BE2C (cell line): ENCODE measurements around the gene TPM1.
A peak's percentile ranks its signal among the peaks of the same experiment; 100 is the strongest.

Source experiments
- DNase-seq: peaks from one replicate; pipeline ENCODE4 v3.0.0-alpha.2; 2020
- H3K27me3 ChIP-seq: fragments of 250-450 bp; sonication (Bioruptor Pico); 2 replicates; pipeline ENCODE4 v1.5.1; 2020; ENCODE audit warnings: mild to moderate bottlenecking
- H3K36me3 ChIP-seq: fragments of 250-450 bp; sonication (Bioruptor Pico); 2 replicates; pipeline ENCODE4 v1.5.1; 2020; ENCODE audit warnings: mild to moderate bottlenecking
- H3K4me1 ChIP-seq: fragments of 250-450 bp; sonication (Bioruptor Pico); 2 replicates; pipeline ENCODE4 v1.5.1; 2020
- H3K4me3 ChIP-seq: 2 replicates; pipeline ENCODE4 v1.5.1; 2011; ENCODE audit warnings: low read depth, low read length
- H3K9me3 ChIP-seq: fragments of 250-450 bp; sonication (Bioruptor Pico); 2 replicates; pipeline ENCODE4 v1.5.1; 2020
- CTCF ChIP-seq: IDR thresholded peaks from 2 replicates; pipeline ENCODE4 v1.5.1; 2012; ENCODE audit warnings: mild to moderate bottlenecking, low read depth, low read length

Gene TPM1

GRCh38 chr15:63048115-63048775, 5.7 kb downstream of the TPM1 start:
- Histone ChIP-seq H3K4me1 (peaks cover 40% of the 10 kb centered on the region), H3K36me3 (peaks cover 10% of the 10 kb centered on the region; the same call in 1 of the 2 replicates), H3K9me3 (no peaks in the 10 kb centered on the region), H3K4me3 (peak overlapping the region; percentile 91), H3K27me3 (no peaks in the 10 kb centered on the region)
- DNase-seq: peak; percentile 99
- peak; percentile 93 for TF ChIP-seq CTCF

GRCh38 chr15:63048776-63049665, 6.5 kb downstream of the TPM1 start:
- DNase-seq: peak; percentile 67
- peaks cover 44% of the 10 kb centered on the region for H3K4me1 ChIP-seq
- TF ChIP-seq CTCF: no peak

GRCh38 chr15:63049783-63050371, 7.3 kb downstream of the TPM1 start:
- Histone ChIP-seq H3K4me1 (peaks cover 52% of the 10 kb centered on the region), H3K27me3 (no peaks in the 10 kb centered on the region), H3K4me3 (peak overlapping the region; percentile 91), H3K9me3 (no peaks in the 10 kb centered on the region), H3K36me3 (peaks cover 3% of the 10 kb centered on the region; the same call in 1 of the 2 replicates)
- TF ChIP-seq CTCF: no peak
- DNase-seq: no peak

More at GRCh38 chr15:63048776-63049665, 6.5 kb downstream of the TPM1 start:
- Histone ChIP-seq H3K36me3 (peaks cover 6% of the 10 kb centered on the region; the same call in 1 of the 2 replicates), H3K9me3 (no peaks in the 10 kb centered on the region), H3K4me3 (peak overlapping the region; percentile 91), H3K27me3 (no peaks in the 10 kb centered on the region)

GRCh38 chr15:63050731-63051155, 8.2 kb downstream of the TPM1 start:
- no peak for TF ChIP-seq CTCF
- no peaks in the 10 kb centered on the region for H3K27me3 ChIP-seq
- no peak for DNase-seq
- no peaks in the 10 kb centered on the region for H3K9me3 ChIP-seq
- peaks cover 3% of the 10 kb centered on the region; the same call in 1 of the 2 replicates for H3K36me3 ChIP-seq
- H3K4me3 ChIP-seq: peak overlapping the region; percentile 36
- H3K4me1 ChIP-seq: peaks cover 59% of the 10 kb centered on the region

GRCh38 chr15:63051156-63052066, 8.9 kb downstream of the TPM1 start:
- peak overlapping the region; percentile 36 for H3K4me3 ChIP-seq
- H3K9me3 ChIP-seq: no peaks in the 10 kb centered on the region
- TF ChIP-seq CTCF: no peak
- H3K27me3 ChIP-seq: no peaks in the 10 kb centered on the region
- peaks cover 65% of the 10 kb centered on the region for H3K4me1 ChIP-seq
- peaks cover 8% of the 10 kb centered on the region; the same call in 1 of the 2 replicates for H3K36me3 ChIP-seq
- peak; percentile 38 for DNase-seq
